NOMO-1 treated with dmso at 0.1 percent for 144 hours (cell line): ENCODE results near the gene SECISBP2.

Source experiments
- DNase-seq: peaks from one replicate; lab custom pipeline; 2025; ENCODE audit not compliant: unreplicated experiment; lab: John Stamatoyannopoulos, UW

Gene SECISBP2

DNA sequence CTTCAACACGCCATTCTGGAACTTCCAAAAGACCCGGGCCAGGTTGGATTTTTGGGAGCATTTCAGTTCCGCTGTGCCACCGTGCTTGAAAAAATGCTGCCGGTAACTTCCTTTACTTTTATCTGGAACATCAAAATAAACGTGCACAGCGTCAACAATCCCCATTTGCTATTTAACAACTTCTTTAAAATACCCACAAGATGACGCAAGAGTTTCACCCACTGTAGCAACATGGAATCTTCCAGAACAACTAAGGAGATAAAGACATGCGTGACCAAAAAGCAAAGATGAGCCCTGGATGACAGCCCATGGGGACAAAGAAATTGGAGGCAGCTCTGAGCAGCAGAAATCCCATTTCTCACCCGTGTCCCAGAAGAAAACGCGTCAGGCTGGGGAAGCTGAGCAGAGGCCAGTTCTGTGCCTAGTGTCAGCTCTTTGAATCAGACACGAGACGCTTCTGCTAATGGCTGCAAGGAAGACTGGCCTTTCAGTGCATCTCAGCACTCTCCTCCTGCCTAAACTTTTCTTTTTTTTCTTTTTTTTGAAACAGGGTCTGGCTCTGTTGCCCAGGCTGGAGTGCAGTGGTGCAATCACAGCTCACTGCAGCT, 61.3 kb downstream of the SECISBP2 start:
- peak; percentile 23 for DNase-seq

GRCh38 chr9:89380437-89381307, 62.4 kb downstream of the SECISBP2 start:
- DNase-seq, result no peak

DNA sequence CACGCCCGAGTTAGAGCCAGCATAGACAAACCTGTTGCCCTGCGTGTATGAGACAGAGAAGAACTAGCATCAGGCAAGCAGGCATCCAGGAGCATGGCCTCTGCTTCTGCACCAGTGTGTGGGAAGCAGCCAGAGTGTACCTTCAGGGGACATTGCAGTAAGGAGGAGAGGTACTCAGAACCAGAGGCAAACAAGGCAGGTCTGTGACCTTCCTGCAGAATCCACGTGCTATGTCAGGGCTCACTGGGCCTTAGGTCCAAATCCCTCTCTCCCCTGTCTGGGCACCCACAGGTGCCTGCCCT, 63.0 kb downstream of the SECISBP2 start:
- no peak for DNase-seq

DNA sequence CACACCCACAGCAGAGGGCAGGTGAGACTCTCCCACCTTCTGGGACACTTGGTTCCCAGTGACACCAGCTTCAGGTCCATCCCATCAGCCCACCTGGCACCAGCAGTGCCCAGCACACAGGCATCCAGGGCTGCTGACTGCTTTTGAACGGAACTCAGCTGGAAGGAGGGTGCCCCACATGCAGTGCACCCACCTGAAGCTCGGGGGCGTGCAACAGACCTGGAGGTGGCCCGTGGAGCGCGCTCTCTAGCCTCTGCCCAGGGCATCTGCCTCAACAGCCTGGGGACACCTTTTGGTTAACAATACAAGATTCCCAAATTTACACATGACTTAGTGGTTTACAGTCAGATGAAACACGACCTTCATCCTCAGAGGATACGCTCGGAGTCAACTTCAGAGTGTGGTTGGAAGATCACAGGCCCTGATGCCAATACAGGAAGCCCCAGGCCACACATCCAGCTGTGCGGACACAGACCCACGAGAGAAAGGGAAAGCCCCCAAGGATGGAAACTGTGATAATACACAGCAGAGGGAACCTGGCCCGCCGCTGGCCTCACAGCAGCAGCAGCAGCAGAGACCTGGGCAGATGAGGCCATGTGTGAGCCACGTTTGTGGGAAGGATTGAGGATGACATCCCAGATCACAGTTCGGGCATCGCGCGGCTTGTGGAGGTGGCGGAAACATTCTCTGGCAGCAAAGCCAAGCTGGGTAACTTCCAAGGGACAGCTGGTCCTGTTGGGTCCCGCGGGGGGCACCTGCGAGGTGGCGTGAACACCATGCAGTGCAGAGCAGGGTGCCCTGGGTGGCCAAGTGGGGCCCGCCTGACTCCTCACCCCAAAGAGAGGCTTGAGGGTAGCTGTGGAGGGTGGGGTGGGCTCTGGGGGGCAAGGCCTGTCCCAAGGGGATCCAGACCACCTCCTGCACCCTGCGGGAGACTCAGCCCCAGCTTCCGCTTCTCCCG, 64.0 kb downstream of the SECISBP2 start:
- no peak for DNase-seq

DNA sequence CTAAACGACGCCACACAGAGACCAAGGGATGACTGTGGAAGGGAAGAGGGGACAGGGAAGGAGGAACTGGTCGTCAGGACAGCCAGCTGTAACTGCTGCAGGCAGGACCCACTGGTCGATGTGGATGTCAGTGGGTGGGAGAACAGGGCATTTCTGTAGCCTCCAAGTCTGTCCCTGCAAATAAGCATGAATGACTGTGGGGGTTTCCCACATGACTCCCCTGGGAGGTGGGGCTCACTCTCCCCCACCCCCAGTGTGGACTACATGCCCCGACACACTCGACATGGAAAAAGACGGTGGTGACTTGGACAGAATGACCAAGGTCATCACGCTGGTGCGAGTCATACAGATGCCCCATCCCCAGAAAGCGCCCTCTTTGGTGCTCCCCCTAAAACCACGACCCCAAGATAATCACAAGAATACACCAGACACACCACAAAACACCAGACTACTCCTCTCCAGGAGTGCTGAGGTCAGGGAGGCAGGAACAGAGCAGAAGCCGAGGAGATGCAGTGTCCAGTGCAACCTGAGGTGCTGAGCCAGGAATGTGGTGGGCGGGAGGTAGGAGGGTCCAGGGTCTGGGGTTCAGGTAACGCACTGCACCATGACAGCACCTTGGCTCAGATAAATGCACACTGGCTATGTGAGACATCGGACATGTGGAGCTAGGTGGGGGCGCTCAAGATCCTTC, 64.9 kb downstream of the SECISBP2 start:
- no peak for DNase-seq

DNA sequence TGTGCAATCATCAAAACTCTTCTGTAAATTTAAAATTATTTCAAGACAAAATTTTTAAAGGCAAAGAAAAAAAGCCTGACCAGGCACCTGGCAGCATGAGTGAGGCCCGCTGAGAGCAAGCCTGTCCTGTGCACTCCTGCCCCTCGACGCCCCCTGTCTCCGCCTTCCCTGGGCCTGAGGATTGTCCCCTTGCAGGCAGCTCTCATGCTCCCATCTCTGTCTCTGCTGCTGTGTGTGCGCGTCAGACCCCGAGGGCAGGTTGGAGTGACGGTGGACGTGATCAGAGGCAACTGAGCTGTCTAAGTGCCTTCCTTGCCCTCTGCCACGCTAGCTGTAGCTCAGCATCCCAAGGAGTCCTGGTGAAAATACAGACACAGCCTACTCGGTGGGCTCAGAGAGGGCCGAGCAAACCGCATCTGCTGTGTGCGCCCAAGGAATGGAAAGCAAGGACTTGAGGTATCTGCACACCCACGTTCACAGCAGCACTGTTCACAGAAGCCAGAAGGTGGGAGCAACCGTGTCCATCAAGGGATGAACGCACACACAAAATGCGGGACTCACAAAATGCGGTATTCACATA, 65.5 kb downstream of the SECISBP2 start:
- no peak for DNase-seq

DNA sequence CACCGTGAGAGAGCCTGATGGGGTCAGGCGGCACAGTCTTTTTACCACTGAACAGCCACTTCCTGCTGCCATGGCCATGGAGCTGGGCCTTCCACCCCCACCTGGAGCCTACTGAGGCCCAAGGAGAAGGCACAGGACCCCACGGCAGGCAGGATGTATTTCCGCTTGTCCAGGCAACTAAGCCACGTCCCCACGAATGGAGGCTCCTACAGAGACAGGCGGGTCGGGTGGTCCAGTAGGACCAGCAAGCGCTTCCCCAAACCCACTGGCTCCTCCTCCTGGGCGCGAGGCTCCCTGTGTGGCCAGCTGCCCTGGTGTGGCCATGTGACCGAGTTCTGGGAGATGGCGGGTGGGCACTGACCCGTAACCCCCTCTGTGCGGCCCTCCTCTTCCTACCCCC, 66.5 kb downstream of the SECISBP2 start:
- DNase-seq, result no peak

GRCh38 chr9:89386206-89386605, 67.9 kb downstream of the SECISBP2 start:
- no peak for DNase-seq

DNA sequence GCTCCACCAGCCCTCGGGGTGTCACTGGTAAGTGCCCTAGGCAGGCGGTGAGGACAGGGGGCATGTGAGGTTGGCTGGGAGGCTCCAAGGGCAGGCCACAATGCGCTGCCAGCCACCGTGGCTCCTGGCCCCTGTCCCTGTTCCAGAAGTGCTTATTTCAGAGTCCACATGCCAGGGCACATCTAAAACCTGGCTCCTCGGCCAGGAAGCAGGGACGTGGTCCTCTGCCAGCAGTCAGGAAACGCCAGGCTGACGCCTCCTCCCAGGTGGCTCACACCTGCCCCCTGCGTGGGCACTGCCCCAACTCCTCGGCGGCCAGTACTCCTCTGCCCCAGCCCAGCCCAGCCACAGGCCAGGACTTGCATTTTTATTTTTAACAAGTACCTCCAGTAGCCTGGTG, 68.5 kb downstream of the SECISBP2 start:
- DNase-seq, result no peak

DNA sequence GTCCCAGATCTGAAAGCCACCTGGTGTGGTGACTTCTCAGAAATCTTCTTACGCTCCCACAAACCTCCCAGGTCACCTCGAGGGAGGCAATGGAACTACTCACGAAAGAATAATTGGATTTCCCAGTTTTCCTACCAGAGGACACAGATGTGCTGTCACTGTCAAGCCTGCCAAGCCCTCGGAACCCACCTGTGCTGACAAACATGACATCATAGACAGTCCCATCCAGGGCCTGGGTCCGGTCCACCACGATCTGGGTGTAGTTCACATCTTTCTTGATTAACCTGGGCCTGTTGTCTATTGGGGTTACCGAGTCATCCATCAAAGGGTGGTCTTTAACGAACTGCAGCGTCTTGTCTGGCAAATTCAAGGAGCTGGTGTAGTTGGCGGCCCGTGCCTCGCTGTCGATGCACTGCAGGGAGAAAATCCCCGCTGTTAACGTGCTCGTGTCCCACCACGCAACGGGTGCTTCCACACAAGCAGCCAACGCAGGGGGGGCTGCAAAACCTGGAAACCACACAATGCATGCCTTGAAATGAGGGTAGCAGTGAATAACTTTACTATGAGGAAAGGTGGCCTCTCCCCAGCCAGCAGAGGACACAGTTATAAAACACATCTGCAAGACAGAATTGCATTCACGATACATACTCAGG, 69.0 kb downstream of the SECISBP2 start:
- DNase-seq, result no peak

DNA sequence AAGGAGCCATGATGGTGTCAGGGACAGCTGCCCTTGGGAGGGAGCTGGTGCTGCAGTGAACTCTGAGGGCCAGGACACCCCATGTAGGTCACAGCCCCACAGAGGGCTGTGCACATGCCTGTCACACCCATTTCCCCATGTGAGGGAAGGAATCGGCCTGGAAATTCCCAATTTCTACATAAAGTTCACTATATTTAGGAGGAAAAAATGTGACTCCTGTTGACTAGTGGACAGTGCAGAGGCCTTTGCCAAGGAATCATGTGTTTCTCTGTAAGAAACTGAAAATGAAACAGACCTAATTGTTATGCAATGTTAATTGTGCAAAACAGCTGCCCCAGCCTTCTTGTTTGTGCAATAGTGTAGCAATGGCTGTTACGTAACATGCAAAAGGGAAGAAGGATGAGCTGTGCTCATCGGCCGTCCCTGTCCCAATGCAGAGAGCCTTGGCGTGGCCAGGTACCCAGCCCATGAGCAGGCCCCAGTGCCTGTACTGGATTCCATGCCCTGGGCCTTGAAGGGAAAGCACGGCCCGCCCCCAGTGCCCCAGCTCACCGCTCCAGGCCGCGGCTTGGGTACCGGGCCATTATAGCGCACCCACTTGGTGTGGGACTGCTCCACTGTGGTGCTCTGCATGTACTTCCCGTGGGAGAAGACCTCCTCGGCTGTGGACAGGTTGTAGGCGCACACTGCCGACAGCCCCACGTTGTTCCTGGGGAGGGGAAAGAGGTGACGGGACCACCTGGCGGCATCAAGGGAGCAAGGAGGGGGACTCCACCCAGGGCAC, 70.0 kb downstream of the SECISBP2 start:
- DNase-seq, result peak; percentile 46

DNA sequence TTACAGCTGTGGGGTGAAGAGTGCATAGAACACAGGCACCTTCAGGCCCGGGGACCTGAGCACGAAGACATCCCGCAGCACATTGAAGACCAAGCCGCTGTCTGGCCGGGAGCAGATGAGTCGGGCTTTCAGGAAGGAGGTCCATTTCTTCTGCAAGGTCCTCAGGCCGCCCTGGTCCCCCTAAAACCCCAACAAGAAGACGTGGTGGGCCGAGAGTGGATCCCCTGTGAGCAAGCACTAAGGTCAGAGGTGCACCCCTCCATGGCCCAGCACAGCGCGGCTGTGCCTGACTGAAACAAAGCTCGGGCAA, 70.5 kb downstream of the SECISBP2 start:
- DNase-seq, result no peak

DNA sequence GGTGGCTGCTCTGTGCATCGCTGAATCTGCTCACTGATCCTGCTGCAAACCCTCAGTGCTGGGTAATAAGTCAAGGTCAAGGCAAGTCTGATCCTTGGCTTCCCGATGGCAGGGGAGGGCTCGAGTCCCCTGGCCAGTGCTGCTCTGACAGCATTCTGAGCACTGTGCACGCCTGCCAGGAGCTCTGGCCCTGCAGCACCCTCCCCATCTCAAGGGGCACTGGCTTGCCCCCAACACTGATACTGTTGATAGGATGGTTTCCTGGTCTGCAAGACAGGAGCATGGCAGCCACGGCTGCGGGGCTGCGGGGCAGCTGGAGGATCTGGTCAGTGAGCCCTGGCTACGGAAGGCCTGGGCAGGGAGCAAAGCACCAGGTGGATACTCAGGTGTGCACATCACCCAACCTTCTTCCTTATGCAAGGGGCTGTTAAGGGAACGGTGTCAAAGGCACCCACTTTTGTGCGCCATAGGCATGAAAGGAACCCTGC, 71.8 kb downstream of the SECISBP2 start:
- no peak for DNase-seq

- no peak for DNase-seq
These were observed 72.3 kb downstream of the SECISBP2 start for GRCh38 chr9:89390578-89391116.

GRCh38 chr9:89391585-89391984, 73.3 kb downstream of the SECISBP2 start:
- DNase-seq, result no peak

GRCh38 chr9:89394412-89394811, 76.1 kb downstream of the SECISBP2 start:
- no peak for DNase-seq

DNA sequence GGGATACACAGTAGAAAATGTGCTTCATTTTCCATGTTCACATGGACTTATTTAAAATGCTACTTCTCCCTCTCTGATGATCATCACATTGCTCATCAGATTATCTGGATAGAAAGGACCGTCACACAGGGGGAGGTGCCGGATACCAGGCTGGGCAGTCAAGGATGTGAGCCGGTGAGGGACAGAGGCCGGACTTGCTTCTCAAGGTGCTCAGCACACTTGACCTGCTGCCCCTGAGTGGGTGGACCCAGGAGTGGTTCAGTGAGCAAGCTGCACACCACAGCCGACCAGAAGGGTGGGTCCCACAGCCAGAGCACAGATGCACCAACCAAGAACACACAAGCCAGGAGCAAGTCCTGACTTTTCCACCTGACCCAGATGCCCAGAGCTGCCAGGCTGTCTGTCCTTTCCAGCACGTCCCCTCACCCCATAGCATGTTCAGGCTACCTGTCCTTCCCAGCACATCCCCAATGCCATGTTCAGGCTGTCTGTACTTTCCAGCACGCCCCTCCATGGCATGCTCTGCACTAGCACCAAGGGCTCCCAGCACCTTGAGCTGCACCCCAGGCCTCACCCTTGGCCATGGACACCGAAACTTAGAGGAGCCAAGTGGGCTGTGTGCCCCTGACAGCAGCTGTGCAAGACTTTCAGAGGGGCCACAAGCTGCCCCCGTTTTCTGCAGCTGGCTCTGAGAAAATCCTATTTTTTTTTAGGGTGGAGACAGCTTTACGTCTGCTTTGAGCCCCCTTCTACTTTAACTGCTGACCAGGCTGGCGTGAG, 77.8 kb downstream of the SECISBP2 start:
- DNase-seq, result no peak

- no peak for DNase-seq
These were observed 79.2 kb downstream of the SECISBP2 start for GRCh38 chr9:89397471-89397870.
